GM12878 (cell line): Measurements from ENCODE around the gene CORO2B. TPM values are rescaled to one million over a fixed set of nuclear protein-coding genes. Genes with fewer than 3 reads are reported as not detected.

Source experiments
- ATAC-seq: fragments of 200-7000 bp; cut with Tn5 transposase; 3 replicates; pipeline ENCODE4 v1.9.1; 2020; ENCODE audit warnings: mild to moderate bottlenecking, moderate library complexity
- BruUV-seq: library from RNA; stranded (reverse); fragments of 400-500 nt; replicated peaks from 2 replicates; lab custom pipeline; 2021; lab: Mats Ljungman, UMichigan
- CTCF ChIA-PET: fragments of 300-600 bp; sonication (Branson Sonifier 250); formaldehyde crosslinking; extraction: SDS; loops from one replicate; lab custom pipeline; 2021; ENCODE audit warnings: inconsistent platforms; lab: Yijun Ruan, JAX
- POLR2A ChIA-PET: fragments of 350-600 bp; formaldehyde crosslinking; extraction: SDS; loops from one replicate; lab custom pipeline; 2021; ENCODE audit warnings: inconsistent platforms; lab: Charles Lee
- RAD21 ChIA-PET: fragments of 300-600 bp; sonication (Branson Sonifier 250); formaldehyde crosslinking; loops from one replicate; lab custom pipeline; 2023; ENCODE audit warnings: antibody characterized with exemption; ENCODE audit not compliant: unreplicated experiment; lab: Charles Lee
- SMC1A ChIA-PET: fragments of 300-600 bp; sonication (Branson Sonifier 250); formaldehyde crosslinking; loops from one replicate; lab custom pipeline; 2023; ENCODE audit not compliant: unreplicated experiment, uncharacterized antibody; lab: Charles Lee
- DNase-seq: peaks from one replicate; pipeline ENCODE4 v3.0.0-alpha.2; 2011; ENCODE audit warnings: low read depth, low spot score
- FAIRE-seq: peaks from 3 replicates; lab custom pipeline; 2011; peaks lifted over from hg19 to GRCh38; lab: Jason Lieb, UNC
- H2AFZ ChIP-seq: 2 replicates; pipeline ENCODE4 v1.6.0; 2011; ENCODE audit warnings: low read depth, low read length, control low read depth; ENCODE audit not compliant: control insufficient read depth
- H3K27ac ChIP-seq: 2 replicates; pipeline ENCODE4 v1.5.1; 2011; ENCODE audit warnings: control low read depth; ENCODE audit not compliant: control insufficient read depth, insufficient read depth
- H3K27me3 ChIP-seq, 2 experiments: replicated peaks in 1 of 2; 2 replicates each; pipeline versions ENCODE4 v1.6.0 to v1.6.1; 2011; ENCODE audit warnings: low read length in 1 of 2; ENCODE audit not compliant: control insufficient read depth in 2 of 2, insufficient read depth in 2 of 2
- H3K36me3 ChIP-seq, 2 experiments: 2 replicates each; pipeline ENCODE4 v1.5.1; 2011; ENCODE audit warnings: low read length in 1 of 2; ENCODE audit not compliant: control insufficient read depth in 2 of 2, insufficient read depth in 2 of 2
- H3K4me1 ChIP-seq: 2 replicates; pipeline ENCODE4 v1.6.1; 2011; ENCODE audit warnings: mild to moderate bottlenecking, low read length, moderate library complexity, mixed read lengths; ENCODE audit not compliant: control insufficient read depth, insufficient read depth
- H3K4me2 ChIP-seq: 2 replicates; pipeline ENCODE4 v1.6.0; 2011; ENCODE audit warnings: control low read depth; ENCODE audit not compliant: control insufficient read depth, insufficient read depth
- H3K4me3 ChIP-seq: fragments of 200-600 bp; sonication (generic); 2 replicates; pipeline ENCODE4 v1.5.1; 2016
- H3K79me2 ChIP-seq: 2 replicates; pipeline ENCODE4 v1.6.0; 2011; ENCODE audit warnings: low read length; ENCODE audit not compliant: control insufficient read depth, insufficient read depth
- H3K9ac ChIP-seq: 2 replicates; pipeline ENCODE4 v1.8.0; 2011; ENCODE audit warnings: low read length, control low read depth, mixed read lengths; ENCODE audit not compliant: control insufficient read depth, insufficient read depth
- H3K9me3 ChIP-seq: replicated peaks from 3 replicates; pipeline ENCODE4 v1.5.1; 2011; ENCODE audit warnings: mild to moderate bottlenecking, low read length; ENCODE audit not compliant: control insufficient read depth, insufficient read depth
- H4K20me1 ChIP-seq: 2 replicates; pipeline ENCODE4 v1.6.0; 2011; ENCODE audit not compliant: control insufficient read depth, insufficient read depth
- ASH2L ChIP-seq: fragments of 300-600, 200-600 bp; sonication (generic); IDR thresholded peaks from 2 replicates; pipeline ENCODE4 v1.6.1; 2017; ENCODE audit warnings: low read depth, mild to moderate bottlenecking, borderline replicate concordance
- BACH1 ChIP-seq: fragments of 450-650 bp; IDR thresholded peaks from 2 replicates; pipeline ENCODE4 v1.6.1; 2017; ENCODE audit warnings: mild to moderate bottlenecking, borderline replicate concordance
- BHLHE40 ChIP-seq, 2 experiments: fragments of 450-650 bp in 1 of 2; IDR thresholded peaks; 2 replicates each; pipeline ENCODE4 v1.6.1; 2011 to 2017; ENCODE audit warnings: low read depth in 2 of 2, borderline replicate concordance in 1 of 2, improper control_type of control experiment in 1 of 2, low read length in 1 of 2, mild to moderate bottlenecking in 1 of 2
- CBX5 ChIP-seq: sonication (generic); IDR thresholded peaks from 2 replicates; pipeline ENCODE4 v1.6.1; 2016; ENCODE audit warnings: low read depth, moderate library complexity, mild to moderate bottlenecking, inconsistent platforms
- JUNB ChIP-seq: IDR thresholded peaks from 2 replicates; pipeline ENCODE4 v1.6.1; 2016; ENCODE audit warnings: antibody characterized with exemption, mild to moderate bottlenecking
- JUND ChIP-seq: IDR thresholded peaks from 2 replicates; pipeline ENCODE4 v1.6.1; 2012; ENCODE audit warnings: low read depth, mild to moderate bottlenecking, low read length, improper control_type of control experiment, moderate library complexity
- KLF5 ChIP-seq: fragments of 450-650 bp; IDR thresholded peaks from 2 replicates; pipeline ENCODE4 v1.6.1; 2014; ENCODE audit warnings: mild to moderate bottlenecking; ENCODE audit not compliant: partially characterized antibody
- MTA3 ChIP-seq: IDR thresholded peaks from 2 replicates; pipeline ENCODE4 v1.6.1; 2012; ENCODE audit warnings: low read length, inconsistent platforms, borderline replicate concordance
- NR2C1 ChIP-seq: fragments of 450-650 bp; IDR thresholded peaks from 2 replicates; pipeline ENCODE4 v1.6.1; 2017; ENCODE audit warnings: antibody characterized with exemption, mild to moderate bottlenecking, moderate library complexity
- RAD51 ChIP-seq: fragments of 450-650 bp; IDR thresholded peaks from 2 replicates; pipeline ENCODE4 v1.6.1; 2016; ENCODE audit warnings: moderate library complexity, mild to moderate bottlenecking, inconsistent platforms
- SREBF2 ChIP-seq: IDR thresholded peaks from 2 replicates; pipeline ENCODE4 v1.6.1; 2012; ENCODE audit warnings: mild to moderate bottlenecking, low read length
- YBX1 ChIP-seq: fragments of 450-650 bp; IDR thresholded peaks from 2 replicates; pipeline ENCODE4 v1.6.1; 2016; ENCODE audit warnings: antibody characterized with exemption
- ZBTB33 ChIP-seq: fragments of 450-650 bp; IDR thresholded peaks from 2 replicates; pipeline ENCODE4 v1.6.1; 2017; ENCODE audit warnings: mild to moderate bottlenecking
- ZNF217 ChIP-seq: fragments of 450-650 bp; IDR thresholded peaks from 2 replicates; pipeline ENCODE4 v1.6.1; 2017; ENCODE audit warnings: antibody characterized with exemption, mild to moderate bottlenecking
- WGBS: methylation state at CpG from one replicate; pipeline ENCODE4 v1.1.6; 2016; ENCODE audit warnings: low lambda C conversion rate; ENCODE audit not compliant: insufficient replicate concordance, insufficient coverage; ENCODE audit errors: missing lambda C conversion rate; 5-methylcytosine and 5-hydroxymethylcytosine counted together
- in situ Hi-C: fragments of 300-500 bp; cut with MboI; formaldehyde crosslinking; loops from 9 replicates; pipeline ENCODE4 v1.14.3; 2018; ENCODE audit warnings: mixed read lengths
- intact Hi-C: fragments of 100-400 bp; cut with micrococcal nuclease; formaldehyde crosslinking; loops from one replicate; pipeline ENCODE4 v1.14.2; 2022; ENCODE audit not compliant: unreplicated experiment
- polyA plus RNA-seq, 11 experiments: library from polyadenylated mRNA; depleted of rRNA in 4 of 11; unstranded in 6 of 11; stranded (reverse) in 5 of 11; fragments of >200 nt; fragmentation: Nextera tagmentation in 4 of 11; fragmentation: Illumina TruSeq in 1 of 11; extraction: Ambion mirVana in 4 of 11; extraction: Trizol in 1 of 11; gene quantifications; 1 replicate in 1 of 11; 2 replicates in 10 of 11; pipeline versions ENCODE4 v1.2.1 to v1.2.3, GENCODE V29; 2011 to 2016; ENCODE audit warnings: inconsistent platforms in 2 of 11, missing spikeins in 2 of 11, low read depth in 1 of 11
- total RNA-seq, 4 experiments: library from RNA; depleted of rRNA in 3 of 4; stranded (reverse); fragments of >200 nt in 3 of 4; fragmentation: Illumina TruSeq in 1 of 4; extraction: Trizol in 1 of 4; gene quantifications; 2 replicates each; pipeline versions ENCODE4 v1.2.1 to v1.2.3, GENCODE V29; 2013 to 2021

The CORO2B gene
- total and polyA plus RNA-seq, 10 of the 15 experiments (the other 5 are each of a cell fraction or from before 2014, with no cell fraction given) = 0.05 to 0.73 (median 0.13) TPM; not detected in 4

DNA sequence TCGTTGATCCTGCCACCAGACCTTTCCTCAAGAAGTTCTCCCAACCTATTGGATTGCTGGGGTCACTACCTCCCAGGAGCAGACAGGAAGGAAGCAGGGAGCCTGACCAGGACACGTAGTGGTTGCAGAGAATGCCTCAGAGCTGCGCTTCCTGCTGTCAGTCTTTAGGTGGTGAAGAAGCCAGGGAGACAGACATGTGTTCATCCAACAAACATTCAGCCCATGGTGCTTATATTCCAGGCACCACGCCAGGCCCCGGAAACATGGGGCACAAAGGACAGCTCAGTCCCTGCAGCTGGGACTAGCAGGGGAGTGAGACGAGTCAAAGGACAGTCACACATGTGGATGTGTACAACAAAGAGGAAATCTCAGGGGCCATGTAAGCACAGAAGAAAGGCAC, 26.0 kb upstream of the CORO2B start:
- no peak overlapping the region for H3K4me3 ChIP-seq
- no peaks in the 10 kb centered on the region for H3K4me1 ChIP-seq
- BruUV-seq = no TSS peak
- RAD21 ChIA-PET = interaction anchor here (5.4 kb wide), 1 partner anchor 323 kb away, joined by 21 read pairs; no protein-coding TSS in a partner anchor
- no peak for DNase-seq
- no peaks in the 10 kb centered on the region for H3K36me3 ChIP-seq
- CTCF ChIA-PET = interaction anchor here (1.0 to 6.4 kb wide), 4 partner anchors 121 to 323 kb away, joined by 3 to 52 read pairs (median 12); no protein-coding TSS in a partner anchor
- H3K27me3 ChIP-seq = no peaks in the 10 kb centered on the region
- H3K9ac ChIP-seq = no peak overlapping the region
- ATAC-seq = no peak
- no peaks in the 10 kb centered on the region for H4K20me1 ChIP-seq
- no peak for FAIRE-seq
- H3K27ac ChIP-seq = no peak overlapping the region
- in situ Hi-C loops = loop anchor here (5.0 kb wide), 1 partner anchor 325 kb away; no protein-coding TSS in a partner anchor
- POLR2A ChIA-PET = no interaction called here
- H3K4me2 ChIP-seq = no peak overlapping the region
- intact Hi-C loops = loop anchor here (5.0 kb wide), 1 partner anchor 245 kb away; no protein-coding TSS in a partner anchor
- no peak for TF ChIP-seq ASH2L
- no peak for TF ChIP-seq CBX5
- no peak for TF ChIP-seq JUND
- no peak for TF ChIP-seq BACH1
- no peak for TF ChIP-seq ZBTB33
- no peak for TF ChIP-seq JUNB
- no peak for TF ChIP-seq NR2C1
- TF ChIP-seq BHLHE40 (IDR thresholded peaks at IDR 0.05; ENCODE audit: borderline replicate concordance in 1 of 2, low read depth in 2 of 2, low read length in 1 of 2) = no peak
- TF ChIP-seq YBX1 = no peak
- TF ChIP-seq KLF5 = no peak
- TF ChIP-seq SREBF2 = no peak
- no peak for TF ChIP-seq MTA3
- no peak for TF ChIP-seq ZNF217
- no peak for TF ChIP-seq RAD51
- no peak overlapping the region for H2AFZ ChIP-seq
- H3K79me2 ChIP-seq = no peaks in the 10 kb centered on the region
- SMC1A ChIA-PET = interaction anchor here (1.4 kb wide), 1 partner anchor 323 kb away, joined by 3 read pairs; no protein-coding TSS in a partner anchor
- WGBS = 13% methylated on average over 6 of the region's 6 CpGs
- no peaks in the 10 kb centered on the region for H3K9me3 ChIP-seq
